ENCODE measurements around the gene OTOGL.

DNA sequence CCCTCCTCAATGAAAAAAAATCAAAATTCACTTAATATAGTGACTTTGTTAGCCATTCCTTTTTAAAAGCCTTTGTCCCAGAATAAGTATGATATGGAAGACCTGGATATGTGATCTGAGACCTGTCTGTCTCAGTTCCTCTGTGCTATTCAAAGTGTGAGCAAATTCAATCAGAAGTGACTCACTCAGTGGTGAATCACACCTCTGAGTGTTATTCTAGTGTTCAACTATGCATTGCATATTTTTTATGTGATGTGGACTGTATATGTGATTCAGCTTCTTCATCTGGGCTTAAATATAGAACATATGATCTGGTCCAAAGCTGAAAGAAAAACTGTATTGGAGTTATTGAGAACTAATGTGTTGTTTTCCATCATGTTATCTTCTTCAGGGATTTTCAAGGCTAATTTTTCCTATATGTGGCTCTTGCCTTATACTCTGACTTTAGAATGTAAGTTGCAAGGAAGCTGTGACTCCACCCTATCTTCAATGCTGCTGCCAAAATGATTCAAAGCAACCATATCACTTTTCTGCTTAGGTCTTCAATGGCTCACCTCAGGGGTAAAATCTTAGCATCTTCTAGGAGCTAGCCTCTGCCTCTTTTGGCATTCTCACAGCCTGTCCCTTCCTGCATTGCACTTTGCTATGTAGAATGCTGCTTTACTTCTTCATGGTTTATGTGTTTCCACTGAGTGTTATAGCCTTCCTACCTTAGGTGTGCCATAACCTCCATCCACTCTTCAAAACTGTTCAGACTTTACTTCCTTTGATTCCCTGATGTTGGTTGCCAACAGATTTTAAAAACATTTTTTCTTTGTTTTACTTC is 169.8 kb downstream of the OTOGL start:
- no peak for TF ChIP-seq EZH2 (IDR thresholded peaks at IDR 0.05; ENCODE audit: borderline replicate concordance, insufficient read depth, low read length, poor library complexity, severe bottlenecking)
- no peak for TF ChIP-seq EP300 (conservative IDR thresholded peaks at IDR 0.05; ENCODE audit: poor library complexity, severe bottlenecking)
- TF ChIP-seq POLR2AphosphoS5 (IDR thresholded peaks at IDR 0.05) = no peak
- TF ChIP-seq, protein P1, sequence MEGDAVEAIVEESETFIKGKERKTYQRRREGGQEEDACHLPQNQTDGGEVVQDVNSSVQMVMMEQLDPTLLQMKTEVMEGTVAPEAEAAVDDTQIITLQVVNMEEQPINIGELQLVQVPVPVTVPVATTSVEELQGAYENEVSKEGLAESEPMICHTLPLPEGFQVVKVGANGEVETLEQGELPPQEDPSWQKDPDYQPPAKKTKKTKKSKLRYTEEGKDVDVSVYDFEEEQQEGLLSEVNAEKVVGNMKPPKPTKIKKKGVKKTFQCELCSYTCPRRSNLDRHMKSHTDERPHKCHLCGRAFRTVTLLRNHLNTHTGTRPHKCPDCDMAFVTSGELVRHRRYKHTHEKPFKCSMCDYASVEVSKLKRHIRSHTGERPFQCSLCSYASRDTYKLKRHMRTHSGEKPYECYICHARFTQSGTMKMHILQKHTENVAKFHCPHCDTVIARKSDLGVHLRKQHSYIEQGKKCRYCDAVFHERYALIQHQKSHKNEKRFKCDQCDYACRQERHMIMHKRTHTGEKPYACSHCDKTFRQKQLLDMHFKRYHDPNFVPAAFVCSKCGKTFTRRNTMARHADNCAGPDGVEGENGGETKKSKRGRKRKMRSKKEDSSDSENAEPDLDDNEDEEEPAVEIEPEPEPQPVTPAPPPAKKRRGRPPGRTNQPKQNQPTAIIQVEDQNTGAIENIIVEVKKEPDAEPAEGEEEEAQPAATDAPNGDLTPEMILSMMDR (IDR thresholded peaks at IDR 0.05; ENCODE audit: poor library complexity, severe bottlenecking) = no peak
- TF ChIP-seq, protein P2, sequence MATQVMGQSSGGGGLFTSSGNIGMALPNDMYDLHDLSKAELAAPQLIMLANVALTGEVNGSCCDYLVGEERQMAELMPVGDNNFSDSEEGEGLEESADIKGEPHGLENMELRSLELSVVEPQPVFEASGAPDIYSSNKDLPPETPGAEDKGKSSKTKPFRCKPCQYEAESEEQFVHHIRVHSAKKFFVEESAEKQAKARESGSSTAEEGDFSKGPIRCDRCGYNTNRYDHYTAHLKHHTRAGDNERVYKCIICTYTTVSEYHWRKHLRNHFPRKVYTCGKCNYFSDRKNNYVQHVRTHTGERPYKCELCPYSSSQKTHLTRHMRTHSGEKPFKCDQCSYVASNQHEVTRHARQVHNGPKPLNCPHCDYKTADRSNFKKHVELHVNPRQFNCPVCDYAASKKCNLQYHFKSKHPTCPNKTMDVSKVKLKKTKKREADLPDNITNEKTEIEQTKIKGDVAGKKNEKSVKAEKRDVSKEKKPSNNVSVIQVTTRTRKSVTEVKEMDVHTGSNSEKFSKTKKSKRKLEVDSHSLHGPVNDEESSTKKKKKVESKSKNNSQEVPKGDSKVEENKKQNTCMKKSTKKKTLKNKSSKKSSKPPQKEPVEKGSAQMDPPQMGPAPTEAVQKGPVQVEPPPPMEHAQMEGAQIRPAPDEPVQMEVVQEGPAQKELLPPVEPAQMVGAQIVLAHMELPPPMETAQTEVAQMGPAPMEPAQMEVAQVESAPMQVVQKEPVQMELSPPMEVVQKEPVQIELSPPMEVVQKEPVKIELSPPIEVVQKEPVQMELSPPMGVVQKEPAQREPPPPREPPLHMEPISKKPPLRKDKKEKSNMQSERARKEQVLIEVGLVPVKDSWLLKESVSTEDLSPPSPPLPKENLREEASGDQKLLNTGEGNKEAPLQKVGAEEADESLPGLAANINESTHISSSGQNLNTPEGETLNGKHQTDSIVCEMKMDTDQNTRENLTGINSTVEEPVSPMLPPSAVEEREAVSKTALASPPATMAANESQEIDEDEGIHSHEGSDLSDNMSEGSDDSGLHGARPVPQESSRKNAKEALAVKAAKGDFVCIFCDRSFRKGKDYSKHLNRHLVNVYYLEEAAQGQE (IDR thresholded peaks at IDR 0.05; ENCODE audit: borderline replicate concordance) = no peak
- TF ChIP-seq RAD21 (conservative IDR thresholded peaks at IDR 0.05) = no peak

All from neural cell (in vitro differentiated cells).